Erythroblast (primary cell): ENCODE results near the gene ISG20L2.

Experiments used
- GATA1 ChIP-seq: IDR thresholded peaks from 2 replicates; pipeline ENCODE4 v1.6.1; 2011; ENCODE audit warnings: low read depth, mild to moderate bottlenecking, control low read depth, low read length, moderate library complexity
- POLR2A ChIP-seq: IDR thresholded peaks from 2 replicates; pipeline ENCODE4 v1.6.1; 2011; ENCODE audit warnings: mild to moderate bottlenecking, low read length

DNA sequence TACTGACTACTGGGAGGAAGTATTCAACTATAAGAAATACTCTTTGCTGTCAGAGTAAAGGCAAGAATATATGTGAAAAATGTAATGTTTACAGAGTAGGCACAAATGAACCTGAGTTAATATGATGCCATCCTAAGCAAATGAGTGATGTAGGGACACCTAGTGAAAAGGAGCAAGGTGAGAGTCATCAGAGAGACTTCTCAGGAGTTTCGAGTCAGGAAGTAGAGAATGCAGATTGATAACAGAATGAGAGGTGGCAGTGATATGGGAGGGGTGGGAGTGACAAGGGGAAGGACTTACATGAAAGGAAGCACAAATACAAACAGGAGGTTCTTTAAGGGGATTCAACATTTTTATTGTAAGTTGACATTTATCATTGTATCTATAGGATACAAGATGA, 49.0 kb upstream of the ISG20L2 start:
- TF ChIP-seq POLR2A (no peak), GATA1 (no peak)
